B cell (primary cell): ENCODE measurements around the gene BEST2. TPM values are rescaled to one million over a fixed set of nuclear protein-coding genes. Genes with fewer than 3 reads are reported as not detected.
A peak's percentile ranks its signal among the peaks of the same experiment; 100 is the strongest.

Experiments used
- ATAC-seq: fragments of 200-7000 bp; cut with Tn5 transposase; one replicate; pipeline ENCODE4 v1.10.0; 2021; ENCODE audit warnings: low read depth, mild to moderate bottlenecking, moderate number of reproducible peaks, moderate library complexity
- CTCF ChIA-PET: fragments of 350-600 bp; sonication (Branson Sonifier 250); formaldehyde crosslinking; loops from one replicate; lab custom pipeline; 2021; ENCODE audit warnings: antibody characterized with exemption, inconsistent platforms; lab: Charles Lee
- POLR2A ChIA-PET: fragments of 350-600 bp; sonication (Branson Sonifier 250); formaldehyde crosslinking; loops from one replicate; lab custom pipeline; 2021; ENCODE audit warnings: antibody characterized with exemption; lab: Charles Lee
- DNase-seq: peaks from one replicate; pipeline ENCODE4 v3.0.0; 2013
- H2AFZ ChIP-seq: 2 replicates; pipeline ENCODE4 v1.6.1; 2012; ENCODE audit warnings: mild to moderate bottlenecking, low read depth, low read length; ENCODE audit not compliant: insufficient read depth, poor library complexity, severe bottlenecking
- H3K27ac ChIP-seq, 2 donors: 1 replicate in 1 of 2; 2 replicates in 1 of 2; pipeline ENCODE4 v1.5.1; 2012 to 2013; ENCODE audit warnings: low read length in 2 of 2, mild to moderate bottlenecking in 2 of 2, moderate library complexity in 1 of 2
- H3K27me3 ChIP-seq, 4 experiments: fragments of 200-600 bp in 1 of 4; sonication (generic) in 1 of 4; replicated peaks in 1 of 4; 1 replicate in 2 of 4; 2 replicates in 2 of 4; pipeline versions ENCODE4 v1.6.1 to v1.7.0; 2013 to 2016; ENCODE audit warnings: low read length in 3 of 4, mild to moderate bottlenecking in 2 of 4, mixed read lengths in 1 of 4, moderate library complexity in 1 of 4; ENCODE audit not compliant: insufficient read depth in 4 of 4, control insufficient read depth in 3 of 4; ENCODE audit errors: control extremely low read depth in 1 of 4
- H3K36me3 ChIP-seq, 2 experiments: replicated peaks in 1 of 2; 1 replicate in 1 of 2; 2 replicates in 1 of 2; pipeline versions ENCODE4 v1.6.1 to v1.7.1; 2013; ENCODE audit warnings: low read length in 1 of 2; ENCODE audit not compliant: insufficient read depth in 2 of 2, control insufficient read depth in 1 of 2; ENCODE audit errors: control extremely low read depth in 1 of 2, extremely low read depth in 1 of 2
- H3K4me1 ChIP-seq, 2 donors: fragments of 200-600 bp in 1 of 2; sonication (generic) in 1 of 2; 1 replicate in 1 of 2; 2 replicates in 1 of 2; pipeline versions ENCODE4 v1.5.1 to v1.6.1; 2013 to 2017; ENCODE audit warnings: low read length in 2 of 2; ENCODE audit not compliant: control insufficient read depth in 2 of 2, insufficient read depth in 2 of 2
- H3K4me2 ChIP-seq: replicated peaks from 2 replicates; pipeline ENCODE3; 2012; ENCODE audit warnings: mild to moderate bottlenecking, low read depth, low read length; ENCODE audit not compliant: poor library complexity, severe bottlenecking
- H3K4me3 ChIP-seq, 5 experiments: fragments of 200-600 bp in 1 of 5; sonication (generic) in 1 of 5; 1 replicate in 3 of 5; 2 replicates in 2 of 5; pipeline versions ENCODE4 v1.5.1 to v1.7.0; 2011 to 2016; ENCODE audit warnings: low read length in 4 of 5, mild to moderate bottlenecking in 4 of 5, low read depth in 2 of 5, control low read depth in 1 of 5, moderate library complexity in 1 of 5; ENCODE audit not compliant: insufficient read depth in 1 of 5; ENCODE audit errors: control extremely low read depth in 1 of 5, extremely low read depth in 1 of 5
- H3K79me2 ChIP-seq: fragments of 200-600 bp; sonication (generic); one replicate; pipeline ENCODE4 v1.6.0; 2016; ENCODE audit warnings: low read length; ENCODE audit not compliant: control insufficient read depth, insufficient read depth
- H3K9ac ChIP-seq: fragments of 200-600 bp; sonication (generic); 2 replicates; pipeline ENCODE4 v1.6.1; 2017; ENCODE audit warnings: mild to moderate bottlenecking, low read length, moderate library complexity
- H3K9me3 ChIP-seq, 3 donors: one replicate each; pipeline versions ENCODE4 v1.6.1 to v1.7.1; 2013; ENCODE audit warnings: low read length in 2 of 3; ENCODE audit not compliant: control insufficient read depth in 2 of 3, insufficient read depth in 1 of 3; ENCODE audit errors: control extremely low read depth in 1 of 3
- H4K20me1 ChIP-seq: 2 replicates; pipeline ENCODE4 v1.6.0; 2012; ENCODE audit warnings: mild to moderate bottlenecking, low read length; ENCODE audit not compliant: insufficient read depth, control insufficient read depth, poor library complexity, severe bottlenecking
- H3K27ac Mint-ChIP-seq: one replicate; pipeline ENCODE4 v1.8.0; 2021; ENCODE audit warnings: mixed read lengths
- H3K27me3 Mint-ChIP-seq: one replicate; pipeline ENCODE4 v1.8.0; 2021; ENCODE audit warnings: mixed read lengths
- H3K4me1 Mint-ChIP-seq: one replicate; pipeline ENCODE4 v1.8.0; 2021; ENCODE audit warnings: mixed read lengths
- H3K4me3 Mint-ChIP-seq: one replicate; pipeline ENCODE4 v1.8.0; 2021; ENCODE audit warnings: mixed read lengths
- H3K9me3 Mint-ChIP-seq: one replicate; pipeline ENCODE4 v1.8.0; 2022; ENCODE audit warnings: mixed read lengths; ENCODE audit not compliant: insufficient read depth
- CTCF ChIP-seq: fragments of 200-600 bp; IDR thresholded peaks from one replicate; pipeline ENCODE4 v1.8.0; 2022; ENCODE audit warnings: antibody characterized with exemption, mild to moderate bottlenecking
- EZH2 ChIP-seq: IDR thresholded peaks from 2 replicates; pipeline ENCODE4 v1.6.1; 2012; ENCODE audit warnings: borderline replicate concordance, low read depth, mild to moderate bottlenecking, moderate library complexity, low read length; ENCODE audit not compliant: insufficient read depth, poor library complexity, severe bottlenecking
- WGBS: methylation state at CpG from one replicate; pipeline ENCODE4 v1.1.5; 2013; ENCODE audit warnings: missing lambda C conversion rate; ENCODE audit not compliant: insufficient coverage; 5-methylcytosine and 5-hydroxymethylcytosine counted together
- intact Hi-C: fragments of 100-400 bp; cut with micrococcal nuclease; formaldehyde crosslinking; loops from one replicate; pipeline ENCODE4 v1.10.0; 2022
- polyA plus RNA-seq: library from polyadenylated mRNA; depleted of rRNA; stranded (reverse); fragments of >200 nt; gene quantifications from 2 replicates; pipeline ENCODE4 v1.2.3, GENCODE V29; 2012
- total RNA-seq, 2 donors: library from RNA; stranded (reverse); fragments of 120-200 nt in 1 of 2; gene quantifications; 1 replicate in 1 of 2; 2 replicates in 1 of 2; pipeline versions ENCODE4 v1.2.3 to v1.2.4, GENCODE V29; 2013 to 2022

BEST2 gene
- total and polyA plus RNA-seq, 2 donors (not counting 1 experiment from before 2014, with no cell fraction given) = 0.07 TPM; not detected in 1

- H3K9ac ChIP-seq = peak overlapping the region; percentile 76
- POLR2A ChIA-PET = interaction anchor here (0.5 to 4.9 kb wide), 4 partner anchors 11 to 135 kb away, joined by 4 to 118 read pairs (median 8); partner anchors contain the start of genes JUNB and RNASEH2A
These were observed 31.1 kb downstream of the BEST2 start for GRCh38 chr19:12782424-12783290.

More at GRCh38 chr19:12782424-12783290, 31.1 kb downstream of the BEST2 start:
- Histone ChIP-seq H3K4me3 (peak overlapping the region in 4 of 5 experiments; percentile 55 to 64 (median 57)), H3K9me3 (no peaks in the 10 kb centered on the region), H3K36me3 (no peaks in the 10 kb centered on the region), H3K79me2 (no peaks in the 10 kb centered on the region), H3K27ac (peak overlapping the region; percentile 92 to 97), H4K20me1 (no peaks in the 10 kb centered on the region), H3K27me3 (no peaks in the 10 kb centered on the region), H3K4me1 (peaks cover 68 to 81% of the 10 kb centered on the region in 2 donors), H2AFZ (no peak overlapping the region), H3K4me2 (peak overlapping the region; percentile 96)
- Mint-ChIP-seq H3K9me3 (no peaks in the 10 kb centered on the region), H3K4me1 (peaks cover 44% of the 10 kb centered on the region), H3K4me3 (peak overlapping the region; percentile 89), H3K27ac (no peak overlapping the region), H3K27me3 (no peaks in the 10 kb centered on the region)
- TF ChIP-seq EZH2 (no peak), CTCF (no peak)
- CTCF ChIA-PET = interaction anchor here (0.6 to 27.9 kb wide), 5 partner anchors 16 to 1597 kb away, joined by 3 to 1147 read pairs (median 5); partner anchors contain the start of genes JUNB, PRDX2, RNASEH2A and THSD8
- intact Hi-C loops = loop anchor here (1.0 kb wide), 1 partner anchor 8 kb away; no protein-coding TSS in a partner anchor
- ATAC-seq (peak; percentile 58), DNase-seq (peak; percentile 99)
- under 1% methylated on average over 82 of the region's 88 CpGs for WGBS
